ENCODE data around the gene SPDYE17. TPM values are rescaled to one million over a fixed set of nuclear protein-coding genes. Genes with fewer than 3 reads are reported as not detected.
A peak's percentile ranks its signal among the peaks of the same experiment; 100 is the strongest.
"Not testable (repeated sequence)": the region's sequence is repeated elsewhere in the genome, so short reads cannot be mapped to it uniquely, and the experiment has no call there.

SPDYE17 gene
- not detected for total RNA-seq

GRCh38 chr7:77032261-77032660, at the start of gene SPDYE17:
TSS of gene SPDYE17 (minus strand) at chr7:77032361. CDS start at chr7:77030570, 1,791 bp downstream.
- H3K4me3 ChIP-seq; H3K36me3 ChIP-seq; H3K4me1 ChIP-seq; H3K27me3 ChIP-seq; H3K9me3 ChIP-seq; intact Hi-C loops (cut with DNase I); H3K27ac ChIP-seq; DNase-seq (ENCODE audit: low spot score in 2 of 2): not testable (repeated sequence)

GRCh38 chr7:77080236-77080635, 48.1 kb upstream of the SPDYE17 start:
- H3K27me3 ChIP-seq; intact Hi-C loops (cut with DNase I): not testable (repeated sequence)

GRCh38 chr7:77079624-77080023, 47.5 kb upstream of the SPDYE17 start:
- DNase-seq (ENCODE audit: low spot score in 2 of 2); H3K27me3 ChIP-seq; H3K27ac ChIP-seq; H3K36me3 ChIP-seq; H3K4me3 ChIP-seq; H3K9me3 ChIP-seq; intact Hi-C loops (cut with DNase I); H3K4me1 ChIP-seq: not testable (repeated sequence)

More at GRCh38 chr7:77080236-77080635, 48.1 kb upstream of the SPDYE17 start:
- H3K4me1 ChIP-seq; H3K4me3 ChIP-seq; H3K36me3 ChIP-seq; DNase-seq (ENCODE audit: low spot score in 2 of 2); H3K27ac ChIP-seq; H3K9me3 ChIP-seq: not testable (repeated sequence)

GRCh38 chr7:77079112-77079511, 47.0 kb upstream of the SPDYE17 start:
- DNase-seq (ENCODE audit: low spot score in 2 of 2); H3K27me3 ChIP-seq; H3K27ac ChIP-seq; H3K4me3 ChIP-seq; H3K9me3 ChIP-seq; H3K36me3 ChIP-seq; H3K4me1 ChIP-seq; intact Hi-C loops (cut with DNase I): not testable (repeated sequence)

- H3K27me3 ChIP-seq; intact Hi-C loops (cut with DNase I); DNase-seq (ENCODE audit: low spot score in 2 of 2); H3K4me1 ChIP-seq; H3K36me3 ChIP-seq; H3K4me3 ChIP-seq; H3K9me3 ChIP-seq; H3K27ac ChIP-seq: not testable (repeated sequence)
Measured at GRCh38 chr7:77077060-77077459, 44.9 kb upstream of the SPDYE17 start.

GRCh38 chr7:77074786-77075396, 42.7 kb upstream of the SPDYE17 start:
- H3K9me3 ChIP-seq; intact Hi-C loops (cut with DNase I); H3K4me3 ChIP-seq; H3K36me3 ChIP-seq; H3K27ac ChIP-seq; DNase-seq (ENCODE audit: low spot score in 2 of 2); H3K27me3 ChIP-seq; H3K4me1 ChIP-seq: not testable (repeated sequence)

GRCh38 chr7:77071108-77071507, 38.9 kb upstream of the SPDYE17 start:
- H3K36me3 ChIP-seq; DNase-seq (ENCODE audit: low spot score in 2 of 2); H3K4me3 ChIP-seq; H3K27me3 ChIP-seq; H3K4me1 ChIP-seq; H3K27ac ChIP-seq; H3K9me3 ChIP-seq; intact Hi-C loops (cut with DNase I): not testable (repeated sequence)

GRCh38 chr7:77065869-77066268, 33.7 kb upstream of the SPDYE17 start:
- H3K27ac ChIP-seq; DNase-seq (ENCODE audit: low spot score in 2 of 2); H3K4me1 ChIP-seq; H3K27me3 ChIP-seq; H3K9me3 ChIP-seq; intact Hi-C loops (cut with DNase I); H3K36me3 ChIP-seq; H3K4me3 ChIP-seq: not testable (repeated sequence)

GRCh38 chr7:77063732-77064131, 31.6 kb upstream of the SPDYE17 start:
- H3K36me3 ChIP-seq; H3K27ac ChIP-seq; intact Hi-C loops (cut with DNase I); DNase-seq (ENCODE audit: low spot score in 2 of 2); H3K4me3 ChIP-seq; H3K4me1 ChIP-seq; H3K9me3 ChIP-seq; H3K27me3 ChIP-seq: not testable (repeated sequence)

GRCh38 chr7:77062557-77062956, 30.4 kb upstream of the SPDYE17 start, which contains the start of gene SPDYE18:
TSS of gene SPDYE18 (minus strand) at chr7:77062558. CDS start at chr7:77060512, 2,046 bp downstream.
- DNase-seq (ENCODE audit: low spot score in 2 of 2); H3K4me1 ChIP-seq; H3K4me3 ChIP-seq; H3K9me3 ChIP-seq; H3K27ac ChIP-seq; H3K27me3 ChIP-seq; intact Hi-C loops (cut with DNase I); H3K36me3 ChIP-seq: not testable (repeated sequence)

GRCh38 chr7:77026349-77026748, 5.8 kb downstream of the SPDYE17 start:
- H3K36me3 ChIP-seq; H3K9me3 ChIP-seq; H3K4me1 ChIP-seq; intact Hi-C loops (cut with DNase I); DNase-seq (ENCODE audit: low spot score in 2 of 2); H3K27me3 ChIP-seq; H3K4me3 ChIP-seq; H3K27ac ChIP-seq: not testable (repeated sequence)

- intact Hi-C loops (cut with DNase I); H3K27ac ChIP-seq; DNase-seq (ENCODE audit: low spot score in 2 of 2); H3K36me3 ChIP-seq; H3K9me3 ChIP-seq; H3K4me1 ChIP-seq; H3K27me3 ChIP-seq; H3K4me3 ChIP-seq: not testable (repeated sequence)
Measured at GRCh38 chr7:77010074-77010680, 22.0 kb downstream of the SPDYE17 start.

GRCh38 chr7:77008000-77008399, 24.2 kb downstream of the SPDYE17 start:
- H3K36me3 ChIP-seq; H3K4me1 ChIP-seq; intact Hi-C loops (cut with DNase I); H3K27me3 ChIP-seq; H3K9me3 ChIP-seq; H3K4me3 ChIP-seq: not testable (repeated sequence)
- peak; percentile 31 to 77 for DNase-seq (ENCODE audit: low spot score in 2 of 2)
- H3K27ac ChIP-seq: peak overlapping the region in 1 of 2 donors; percentile 16

GRCh38 chr7:77006127-77007110, 25.7 kb downstream of the SPDYE17 start:
- H3K36me3 ChIP-seq; H3K27ac ChIP-seq; H3K4me1 ChIP-seq; DNase-seq (ENCODE audit: low spot score in 2 of 2); intact Hi-C loops (cut with DNase I); H3K9me3 ChIP-seq; H3K4me3 ChIP-seq; H3K27me3 ChIP-seq: not testable (repeated sequence)

All from ascending aorta (tissue), 2 donors.